Measurements from ENCODE around the gene UROC1.

- no peak for TF ChIP-seq CTCF (IDR thresholded peaks at IDR 0.05)
- TF ChIP-seq POLR2A (IDR thresholded peaks at IDR 0.05) = no peak
Measured at GRCh38 chr3:126493739-126494138, 23.8 kb downstream of the UROC1 start.
